H9 (cell line): ENCODE results near the gene KCNAB1. TPM values are rescaled to one million over a fixed set of nuclear protein-coding genes. Genes with fewer than 3 reads are reported as not detected.
A peak's percentile ranks its signal among the peaks of the same experiment; 100 is the strongest.

Experiments
- DNase-seq: peaks from one replicate; pipeline ENCODE4 v3.0.0-alpha.2; 2017
- H2AFZ ChIP-seq: one replicate; pipeline ENCODE4 v1.6.1; 2013; ENCODE audit warnings: mild to moderate bottlenecking, low read length, control low read depth, moderate library complexity
- H2AK5ac ChIP-seq: 2 replicates; pipeline ENCODE4 v1.6.1; 2013; ENCODE audit warnings: low read length, control low read depth, mixed read lengths; ENCODE audit not compliant: insufficient read length
- H2BK120ac ChIP-seq: one replicate; pipeline ENCODE4 v1.6.1; 2013; ENCODE audit warnings: low read depth, mild to moderate bottlenecking, low read length, control low read depth, inconsistent platforms; ENCODE audit not compliant: poor library complexity, severe bottlenecking
- H2BK12ac ChIP-seq: 2 replicates; pipeline ENCODE4 v1.6.1; 2013; ENCODE audit warnings: low read length, control low read depth, mixed read lengths, low read depth; ENCODE audit not compliant: insufficient read length
- H2BK15ac ChIP-seq: 2 replicates; pipeline ENCODE4 v1.6.1; 2013; ENCODE audit warnings: low read depth, low read length, control low read depth
- H2BK20ac ChIP-seq: one replicate; pipeline ENCODE4 v1.6.1; 2013; ENCODE audit warnings: low read depth, mild to moderate bottlenecking, low read length, control low read depth, inconsistent platforms; ENCODE audit not compliant: poor library complexity, severe bottlenecking
- H2BK5ac ChIP-seq: 2 replicates; pipeline ENCODE4 v1.6.1; 2013; ENCODE audit warnings: low read length, control low read depth, mixed read lengths; ENCODE audit not compliant: insufficient read length
- H3K14ac ChIP-seq: 2 replicates; pipeline ENCODE4 v1.6.1; 2013; ENCODE audit warnings: low read length, control low read depth; ENCODE audit not compliant: insufficient read depth
- H3K18ac ChIP-seq: 2 replicates; pipeline ENCODE4 v1.6.1; 2013; ENCODE audit warnings: low read depth, mild to moderate bottlenecking, mixed read lengths, low read length, control low read depth; ENCODE audit not compliant: insufficient read length
- H3K23ac ChIP-seq: 2 replicates; pipeline ENCODE4 v1.6.1; 2013; ENCODE audit warnings: low read length, control low read depth, mixed read lengths, low read depth; ENCODE audit not compliant: insufficient read length
- H3K23me2 ChIP-seq: 2 replicates; pipeline ENCODE4 v1.6.1; 2013; ENCODE audit warnings: low read depth, mild to moderate bottlenecking, mixed read lengths, low read length, control low read depth; ENCODE audit not compliant: insufficient read length, poor library complexity, severe bottlenecking
- H3K27ac ChIP-seq: 2 replicates; pipeline ENCODE4 v1.5.1; 2013; ENCODE audit warnings: low read length, control low read depth, mixed read lengths, low read depth; ENCODE audit not compliant: insufficient read length
- H3K27me3 ChIP-seq: 2 replicates; pipeline ENCODE4 v1.6.1; 2013; ENCODE audit warnings: low read length, control low read depth, inconsistent platforms; ENCODE audit not compliant: insufficient read depth
- H3K4ac ChIP-seq: 2 replicates; pipeline ENCODE4 v1.6.1; 2013; ENCODE audit warnings: low read depth, mild to moderate bottlenecking, control low read depth, inconsistent platforms, low read length, moderate library complexity
- H3K4me1 ChIP-seq: 2 replicates; pipeline ENCODE4 v1.6.1; 2013; ENCODE audit warnings: low read length, control low read depth, inconsistent platforms; ENCODE audit not compliant: insufficient read depth
- H3K4me2 ChIP-seq: 2 replicates; pipeline ENCODE4 v1.6.1; 2013; ENCODE audit warnings: low read length, control low read depth, mixed read lengths; ENCODE audit not compliant: insufficient read length, insufficient read depth
- H3K56ac ChIP-seq: 2 replicates; pipeline ENCODE4 v1.6.1; 2013; ENCODE audit warnings: low read depth, mild to moderate bottlenecking, mixed read lengths, low read length, control low read depth; ENCODE audit not compliant: insufficient read length
- H3K79me1 ChIP-seq: 2 replicates; pipeline ENCODE4 v1.6.1; 2013; ENCODE audit warnings: low read depth, mild to moderate bottlenecking, moderate library complexity, low read length, control low read depth, inconsistent platforms; ENCODE audit not compliant: insufficient read depth, poor library complexity, severe bottlenecking
- H3K79me2 ChIP-seq: 2 replicates; pipeline ENCODE4 v1.6.1; 2013; ENCODE audit warnings: low read length, control low read depth, inconsistent platforms; ENCODE audit not compliant: insufficient read depth
- H3K9ac ChIP-seq: 2 replicates; pipeline ENCODE4 v1.6.1; 2013; ENCODE audit warnings: low read length, control low read depth, mixed read lengths; ENCODE audit not compliant: insufficient read length; ENCODE audit errors: extremely low read depth
- H3K9me3 ChIP-seq: one replicate; pipeline ENCODE4 v1.6.1; 2013; ENCODE audit warnings: low read depth, low read length, inconsistent platforms; ENCODE audit not compliant: control insufficient read depth
- H3T11ph ChIP-seq: one replicate; pipeline ENCODE4 v1.6.1; 2013; ENCODE audit warnings: mild to moderate bottlenecking, low read length, control low read depth, inconsistent platforms
- H4K20me1 ChIP-seq: one replicate; pipeline ENCODE4 v1.6.1; 2013; ENCODE audit not compliant: control insufficient read depth, insufficient read length, insufficient read depth
- H4K5ac ChIP-seq: 2 replicates; pipeline ENCODE4 v1.6.1; 2013; ENCODE audit warnings: low read depth, mild to moderate bottlenecking, mixed read lengths, low read length, control low read depth; ENCODE audit not compliant: insufficient read length
- H4K8ac ChIP-seq: replicated peaks from 2 replicates; pipeline ENCODE4 v1.6.1; 2013; ENCODE audit warnings: low read length, control low read depth, mixed read lengths, low read depth; ENCODE audit not compliant: insufficient read length
- H4K91ac ChIP-seq: 2 replicates; pipeline ENCODE4 v1.6.1; 2013; ENCODE audit warnings: low read depth, mild to moderate bottlenecking, moderate library complexity, mixed read lengths, low read length, control low read depth; ENCODE audit not compliant: insufficient read length
- H3K27ac Mint-ChIP-seq, 3 experiments: 2 replicates in 2 of 3; 3 replicates in 1 of 3; pipeline ENCODE4 v1.8.0; 2020 to 2021; ENCODE audit warnings: mixed read lengths in 3 of 3, mild to moderate bottlenecking in 1 of 3, moderate library complexity in 1 of 3
- H3K27me3 Mint-ChIP-seq: 2 replicates; pipeline ENCODE4 v1.8.0; 2021; ENCODE audit warnings: low read depth, mild to moderate bottlenecking, moderate library complexity, mixed read lengths
- H3K36me3 Mint-ChIP-seq, 3 experiments: 2 replicates in 2 of 3; 3 replicates in 1 of 3; pipeline ENCODE4 v1.8.0; 2020 to 2021; ENCODE audit warnings: low read depth in 3 of 3, mixed read lengths in 3 of 3; ENCODE audit not compliant: insufficient read depth in 1 of 3
- H3K4me1 Mint-ChIP-seq, 2 experiments: 2 replicates each; pipeline ENCODE4 v1.8.0; 2020; ENCODE audit warnings: mixed read lengths in 2 of 2
- H3K4me3 Mint-ChIP-seq, 2 experiments: 2 replicates in 1 of 2; 3 replicates in 1 of 2; pipeline ENCODE4 v1.8.0; 2020 to 2021; ENCODE audit warnings: mild to moderate bottlenecking in 2 of 2, mixed read lengths in 2 of 2, moderate library complexity in 1 of 2
- H3K9me3 Mint-ChIP-seq, 2 experiments: 2 replicates in 1 of 2; 3 replicates in 1 of 2; pipeline ENCODE4 v1.8.0; 2020; ENCODE audit warnings: mild to moderate bottlenecking in 2 of 2, mixed read lengths in 2 of 2, moderate library complexity in 1 of 2
- CTCF ChIP-seq: fragments of 200-600 bp; sonication (generic); conservative IDR thresholded peaks from 3 replicates; pipeline ENCODE4 v1.8.0; 2021; ENCODE audit warnings: antibody characterized with exemption, mild to moderate bottlenecking
- WGBS: extraction: QIAGEN DNeasy Blood & Tissue Kit; methylation state at CpG from one replicate; pipeline ENCODE4 v1.1.7; 2013; ENCODE audit warnings: missing lambda C conversion rate, low lambda C conversion rate, mixed read lengths; ENCODE audit not compliant: insufficient read length; ENCODE audit errors: extremely low coverage; 5-methylcytosine and 5-hydroxymethylcytosine counted together
- total RNA-seq: library from RNA; stranded (reverse); gene quantifications from 2 replicates; pipeline ENCODE4 v1.2.1, GENCODE V29; 2021

KCNAB1 gene
- total RNA-seq, 1 experiment from 2014 or later, result 3.7 TPM

- no peaks in the 10 kb centered on the region for H3K23me2 ChIP-seq
- H2AFZ ChIP-seq, result no peak overlapping the region
- TF ChIP-seq CTCF, result no peak
- WGBS, result no CpG with 5 or more reads among the region's 5 CpGs
- H3K27me3 Mint-ChIP-seq, result no peaks in the 10 kb centered on the region
- no peak overlapping the region for H4K5ac ChIP-seq
- H3K79me2 ChIP-seq, result no peaks in the 10 kb centered on the region
- no peak overlapping the region for H2BK15ac ChIP-seq
- no peak overlapping the region for H4K8ac ChIP-seq
- no peak overlapping the region for H3K27ac Mint-ChIP-seq
- no peak overlapping the region for H3K27ac ChIP-seq
- H3K79me1 ChIP-seq, result no peaks in the 10 kb centered on the region
- DNase-seq, result no peak
- no peak overlapping the region for H3K9ac ChIP-seq
- no peak overlapping the region for H3K4ac ChIP-seq
- no peaks in the 10 kb centered on the region for H3K27me3 ChIP-seq
- H3K18ac ChIP-seq, result no peak overlapping the region
- H3K56ac ChIP-seq, result no peak overlapping the region
- H4K91ac ChIP-seq, result no peak overlapping the region
- no peaks in the 10 kb centered on the region for H3K36me3 Mint-ChIP-seq
- no peaks in the 10 kb centered on the region for H4K20me1 ChIP-seq
- H2BK120ac ChIP-seq, result no peak overlapping the region
- H3K9me3 Mint-ChIP-seq, result no peaks in the 10 kb centered on the region
- H3K9me3 ChIP-seq, result no peaks in the 10 kb centered on the region
- H2BK5ac ChIP-seq, result no peak overlapping the region
- H3K4me3 Mint-ChIP-seq, result no peak overlapping the region
- H3T11ph ChIP-seq, result no peak overlapping the region
- no peak overlapping the region for H3K4me2 ChIP-seq
- H2BK12ac ChIP-seq, result no peak overlapping the region
- H3K4me1 Mint-ChIP-seq, result no peaks in the 10 kb centered on the region
- peak overlapping the region; percentile 66 for H2BK20ac ChIP-seq
- no peaks in the 10 kb centered on the region for H3K4me1 ChIP-seq
- no peak overlapping the region for H3K23ac ChIP-seq
- H2AK5ac ChIP-seq, result no peak overlapping the region
- H3K14ac ChIP-seq, result no peak overlapping the region
Measured at GRCh38 chr3:156171281-156172267, 51.2 kb downstream of the KCNAB1 start.
